ENCODE results near the gene FANCC.

- TF ChIP-seq MAX (IDR thresholded peaks at IDR 0.05) (no peak), CTCF (IDR thresholded peaks at IDR 0.05; ENCODE audit: low read depth, low read length, missing input control) (no peak), YY1 (IDR thresholded peaks at IDR 0.05) (no peak), REST (IDR thresholded peaks at IDR 0.05) (no peak), RXRA (IDR thresholded peaks at IDR 0.05) (no peak), GABPA (IDR thresholded peaks at IDR 0.05 in 1 of 2, conservative IDR thresholded peaks at IDR 0.05 in 1 of 2) (no peak)
These were observed 143.5 kb downstream of the FANCC start for GRCh38 chr9:95174038-95174437.

Data from liver (tissue), 3 donors.